ENCODE measurements around the gene ELOB.

Gene ELOB

DNA sequence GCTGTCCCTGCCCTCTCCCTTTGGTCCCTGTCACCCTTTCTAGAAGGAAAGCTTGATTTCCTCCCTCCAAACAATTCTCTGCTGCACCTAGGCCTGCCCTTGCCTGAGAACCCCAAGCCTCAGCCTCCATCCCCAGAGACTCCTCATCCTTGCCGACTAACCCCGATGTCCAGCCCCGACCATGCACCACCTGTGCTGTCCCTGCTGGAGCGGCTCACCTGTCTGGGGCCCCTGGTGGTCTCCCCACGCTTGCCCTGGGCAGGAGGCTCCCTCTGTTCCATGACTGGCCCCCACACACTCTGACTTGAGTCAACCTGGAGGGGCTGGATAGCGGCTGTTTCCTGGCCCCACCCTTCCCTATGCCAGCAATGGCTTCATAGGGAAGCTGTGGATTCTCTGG is 36.6 kb downstream of the ELOB start:
- no peak for TF ChIP-seq POLR2AphosphoS5 (IDR thresholded peaks at IDR 0.05; ENCODE audit: low read depth, low read length)
- no peak for TF ChIP-seq FOXP2 (optimal IDR thresholded peaks at IDR 0.05; ENCODE audit: borderline replicate concordance, extremely low read depth, extremely low read length, insufficient read depth)
- TF ChIP-seq, protein P1, sequence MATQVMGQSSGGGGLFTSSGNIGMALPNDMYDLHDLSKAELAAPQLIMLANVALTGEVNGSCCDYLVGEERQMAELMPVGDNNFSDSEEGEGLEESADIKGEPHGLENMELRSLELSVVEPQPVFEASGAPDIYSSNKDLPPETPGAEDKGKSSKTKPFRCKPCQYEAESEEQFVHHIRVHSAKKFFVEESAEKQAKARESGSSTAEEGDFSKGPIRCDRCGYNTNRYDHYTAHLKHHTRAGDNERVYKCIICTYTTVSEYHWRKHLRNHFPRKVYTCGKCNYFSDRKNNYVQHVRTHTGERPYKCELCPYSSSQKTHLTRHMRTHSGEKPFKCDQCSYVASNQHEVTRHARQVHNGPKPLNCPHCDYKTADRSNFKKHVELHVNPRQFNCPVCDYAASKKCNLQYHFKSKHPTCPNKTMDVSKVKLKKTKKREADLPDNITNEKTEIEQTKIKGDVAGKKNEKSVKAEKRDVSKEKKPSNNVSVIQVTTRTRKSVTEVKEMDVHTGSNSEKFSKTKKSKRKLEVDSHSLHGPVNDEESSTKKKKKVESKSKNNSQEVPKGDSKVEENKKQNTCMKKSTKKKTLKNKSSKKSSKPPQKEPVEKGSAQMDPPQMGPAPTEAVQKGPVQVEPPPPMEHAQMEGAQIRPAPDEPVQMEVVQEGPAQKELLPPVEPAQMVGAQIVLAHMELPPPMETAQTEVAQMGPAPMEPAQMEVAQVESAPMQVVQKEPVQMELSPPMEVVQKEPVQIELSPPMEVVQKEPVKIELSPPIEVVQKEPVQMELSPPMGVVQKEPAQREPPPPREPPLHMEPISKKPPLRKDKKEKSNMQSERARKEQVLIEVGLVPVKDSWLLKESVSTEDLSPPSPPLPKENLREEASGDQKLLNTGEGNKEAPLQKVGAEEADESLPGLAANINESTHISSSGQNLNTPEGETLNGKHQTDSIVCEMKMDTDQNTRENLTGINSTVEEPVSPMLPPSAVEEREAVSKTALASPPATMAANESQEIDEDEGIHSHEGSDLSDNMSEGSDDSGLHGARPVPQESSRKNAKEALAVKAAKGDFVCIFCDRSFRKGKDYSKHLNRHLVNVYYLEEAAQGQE (IDR thresholded peaks at IDR 0.05; ENCODE audit: insufficient read depth in 1 of 2, low read depth in 2 of 2, low read length in 2 of 2) = no peak
- no peak for TF ChIP-seq TAF1 (IDR thresholded peaks at IDR 0.05; ENCODE audit: borderline replicate concordance, insufficient read depth, low read length)
- TF ChIP-seq SIN3A (IDR thresholded peaks at IDR 0.05; ENCODE audit: borderline replicate concordance, insufficient read depth, low read length) = no peak

DNA sequence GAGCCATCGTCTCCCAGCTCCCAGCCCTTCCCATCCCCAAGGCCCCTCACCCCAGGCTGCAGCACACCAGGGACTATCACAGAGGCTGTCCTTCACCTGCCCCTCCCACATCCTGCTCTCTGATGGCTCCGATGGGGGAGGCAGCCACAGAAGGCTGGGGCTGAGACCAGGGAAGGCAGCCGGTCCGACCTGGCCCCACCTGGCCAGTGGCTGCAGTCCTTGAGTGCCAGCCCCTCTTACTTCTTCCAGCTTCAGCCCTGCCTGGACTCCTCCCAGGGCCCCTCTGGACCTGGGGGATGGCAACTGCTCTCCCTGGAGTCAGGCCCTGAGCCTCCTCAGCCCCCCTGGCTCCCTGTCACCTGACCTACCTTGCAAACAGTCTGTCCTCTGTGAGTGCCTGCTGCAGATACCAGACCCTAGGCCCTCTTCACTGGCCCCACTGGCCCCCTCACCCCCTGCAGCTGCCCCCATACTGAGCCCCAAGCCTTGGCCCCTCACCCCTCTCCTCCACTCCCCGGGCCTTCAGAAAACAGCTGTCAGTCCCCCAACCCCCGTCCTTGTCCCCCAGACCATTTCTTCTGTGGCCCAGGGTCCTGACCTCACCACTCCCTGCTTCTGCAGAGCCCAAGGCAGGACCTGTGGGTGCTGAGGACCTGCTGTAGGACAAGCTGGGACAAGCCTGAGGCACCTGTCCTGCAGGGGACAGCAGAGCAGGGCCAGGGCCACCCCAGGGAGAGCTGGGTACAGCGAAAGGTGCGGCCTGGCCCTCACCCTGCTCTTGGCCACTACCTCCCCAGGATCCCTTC is 37.3 kb downstream of the ELOB start:
- TF ChIP-seq FOXP2 (optimal IDR thresholded peaks at IDR 0.05; ENCODE audit: borderline replicate concordance, extremely low read depth, extremely low read length, insufficient read depth) (no peak), POLR2AphosphoS5 (IDR thresholded peaks at IDR 0.05; ENCODE audit: low read depth, low read length) (no peak)

DNA sequence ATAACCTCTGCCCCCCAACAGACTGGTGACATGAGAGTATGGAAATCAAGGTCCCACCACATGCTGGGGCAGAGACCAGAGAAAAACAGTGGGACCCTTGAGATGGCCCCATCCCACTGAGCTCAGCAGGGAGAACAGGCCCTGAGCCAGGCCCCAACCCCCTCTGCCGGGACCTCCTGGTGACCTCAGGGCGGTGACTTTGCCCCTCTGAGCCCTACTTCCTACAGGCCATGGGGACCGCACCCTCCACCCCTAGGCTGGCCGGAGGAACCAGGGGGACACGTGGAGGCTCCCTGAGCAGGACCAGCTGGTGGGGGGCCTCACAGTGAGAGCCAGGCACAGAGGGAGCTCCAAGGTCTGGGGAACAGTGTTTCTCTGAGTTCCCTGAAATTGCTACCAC is 38.5 kb downstream of the ELOB start:
- no peak for TF ChIP-seq FOXP2 (optimal IDR thresholded peaks at IDR 0.05; ENCODE audit: borderline replicate concordance, extremely low read depth, extremely low read length, insufficient read depth)
- no peak for TF ChIP-seq POLR2AphosphoS5 (IDR thresholded peaks at IDR 0.05; ENCODE audit: low read depth, low read length)
- TF ChIP-seq SIN3A (IDR thresholded peaks at IDR 0.05; ENCODE audit: borderline replicate concordance, insufficient read depth, low read length) = no peak

DNA sequence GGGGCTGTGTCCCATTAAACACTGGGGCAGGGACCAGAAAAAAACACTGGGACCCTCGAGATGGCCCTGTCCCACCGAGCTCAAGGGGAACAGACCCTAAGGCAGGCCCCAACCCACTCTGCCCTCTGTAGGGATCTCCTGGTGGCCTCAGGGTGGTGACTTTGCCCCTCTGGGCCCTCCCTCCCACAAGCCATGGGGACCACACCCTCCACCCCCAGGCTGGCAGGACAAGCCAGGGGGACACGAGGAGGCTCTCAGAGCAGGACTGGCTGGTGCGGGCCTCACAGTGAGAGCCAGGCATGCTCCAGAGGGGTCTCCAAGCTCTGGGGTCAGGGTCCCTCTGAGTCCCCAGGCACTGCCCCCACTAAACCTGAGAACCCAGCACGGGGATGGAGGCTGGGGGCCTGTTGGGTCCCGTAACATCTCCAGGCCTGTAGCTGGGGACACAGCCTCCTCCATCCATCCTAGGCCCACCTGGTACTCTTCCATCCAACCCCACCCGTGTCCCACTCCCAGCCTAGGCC is 39.1 kb downstream of the ELOB start:
- TF ChIP-seq POLR2AphosphoS5 (IDR thresholded peaks at IDR 0.05; ENCODE audit: low read depth, low read length) (no peak), FOXP2 (optimal IDR thresholded peaks at IDR 0.05; ENCODE audit: borderline replicate concordance, extremely low read depth, extremely low read length, insufficient read depth) (no peak), SIN3A (IDR thresholded peaks at IDR 0.05; ENCODE audit: borderline replicate concordance, insufficient read depth, low read length) (no peak)

DNA sequence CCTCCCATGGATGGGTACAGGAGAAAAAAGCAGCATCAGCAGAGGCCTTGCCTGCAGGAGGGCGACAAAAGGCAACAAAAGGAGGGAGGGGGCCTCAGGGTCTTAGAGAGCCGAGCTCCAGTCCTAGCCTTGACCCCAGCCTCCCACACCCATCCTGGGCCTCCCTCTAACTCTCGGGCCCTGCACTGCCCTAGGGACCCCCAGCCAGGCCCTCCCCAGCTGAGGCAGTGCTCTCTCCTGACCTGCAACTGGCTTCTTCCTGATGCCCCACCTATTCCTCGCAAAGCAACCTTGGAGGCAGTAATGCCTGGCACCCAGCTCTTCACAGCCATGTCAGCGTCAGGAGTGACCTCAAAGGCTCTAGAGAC is 39.9 kb downstream of the ELOB start:
- TF ChIP-seq TAF1 (IDR thresholded peaks at IDR 0.05; ENCODE audit: borderline replicate concordance, insufficient read depth, low read length) = no peak

DNA sequence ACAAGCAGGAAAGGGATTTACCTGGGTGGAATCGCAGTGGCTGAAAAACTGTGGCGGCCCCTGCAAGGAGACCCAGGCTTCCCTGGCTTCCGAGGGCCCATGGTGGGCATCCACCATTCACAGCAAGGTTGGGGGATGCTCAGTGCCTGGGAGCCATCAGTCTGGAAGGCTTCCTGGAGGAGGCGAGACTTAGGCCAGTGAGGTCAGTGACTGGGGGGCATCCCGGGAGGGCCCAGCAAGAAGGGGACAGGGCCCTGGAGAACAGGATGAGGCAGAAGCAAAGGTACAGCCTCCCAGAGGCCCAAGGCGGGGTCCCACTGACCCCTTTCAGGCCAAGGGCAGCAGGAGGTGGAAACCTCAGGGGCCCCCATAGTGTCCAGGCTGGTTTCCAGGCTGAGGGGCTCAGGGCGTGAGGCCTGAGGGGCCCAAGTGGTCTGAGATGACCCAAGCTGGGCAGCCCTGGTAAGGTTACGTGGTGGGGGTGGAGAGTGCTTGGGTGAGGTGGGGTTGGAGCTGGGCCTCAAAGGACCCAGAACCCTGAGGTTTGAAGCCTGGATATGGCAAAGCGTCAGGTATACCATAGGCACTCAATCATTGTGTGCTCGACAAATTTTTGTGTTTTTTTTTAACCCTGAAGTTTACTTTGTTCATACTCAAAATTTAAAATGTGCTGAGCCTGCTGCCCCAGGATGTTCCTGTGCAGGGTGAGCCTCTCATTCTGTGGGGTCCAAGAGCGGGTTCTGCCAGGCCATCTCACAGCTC is 40.4 kb downstream of the ELOB start:
- TF ChIP-seq SIN3A (IDR thresholded peaks at IDR 0.05; ENCODE audit: borderline replicate concordance, insufficient read depth, low read length) (no peak), POLR2AphosphoS5 (IDR thresholded peaks at IDR 0.05; ENCODE audit: low read depth, low read length) (no peak), TAF1 (IDR thresholded peaks at IDR 0.05; ENCODE audit: borderline replicate concordance, insufficient read depth, low read length) (no peak), FOXP2 (optimal IDR thresholded peaks at IDR 0.05; ENCODE audit: borderline replicate concordance, extremely low read depth, extremely low read length, insufficient read depth) (no peak)
- TF ChIP-seq, protein P1 (IDR thresholded peaks at IDR 0.05; ENCODE audit: insufficient read depth in 1 of 2, low read depth in 2 of 2, low read length in 2 of 2) = no peak

DNA sequence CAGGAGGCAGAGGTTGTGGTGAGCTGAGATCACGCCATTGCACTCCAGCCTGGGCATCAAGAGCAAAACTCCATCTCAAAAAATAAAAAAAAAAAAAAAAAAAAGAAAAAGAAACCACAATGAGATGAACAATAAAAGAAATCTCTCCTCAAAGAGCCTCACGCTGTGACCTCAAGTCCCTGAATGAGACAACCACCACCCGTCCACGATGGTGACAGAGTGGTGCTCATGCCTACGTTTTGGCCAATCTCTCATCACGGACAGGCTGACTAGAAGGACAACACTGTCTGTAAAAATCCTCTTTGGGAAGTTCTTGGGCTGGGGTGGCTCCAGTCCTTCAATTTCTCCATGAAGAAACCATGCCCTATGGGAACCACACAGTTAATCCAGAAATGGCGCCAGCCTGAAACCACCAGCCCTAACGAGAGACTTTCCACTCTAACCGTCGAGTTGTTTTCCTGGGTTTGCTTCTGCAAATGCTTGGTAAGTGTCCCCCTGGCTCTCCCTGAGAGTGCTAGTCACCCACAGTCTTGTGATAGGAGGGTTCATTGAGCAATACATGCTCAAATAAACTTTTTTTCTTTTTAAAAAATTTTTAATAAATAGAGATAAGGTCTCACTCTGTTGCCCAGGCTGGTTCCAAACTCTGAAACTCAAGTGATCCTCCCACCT is 42.1 kb downstream of the ELOB start:
- TF ChIP-seq SIN3A (IDR thresholded peaks at IDR 0.05; ENCODE audit: borderline replicate concordance, insufficient read depth, low read length) (no peak), POLR2AphosphoS5 (IDR thresholded peaks at IDR 0.05; ENCODE audit: low read depth, low read length) (no peak), TAF1 (IDR thresholded peaks at IDR 0.05; ENCODE audit: borderline replicate concordance, insufficient read depth, low read length) (no peak), FOXP2 (optimal IDR thresholded peaks at IDR 0.05; ENCODE audit: borderline replicate concordance, extremely low read depth, extremely low read length, insufficient read depth) (no peak)
- TF ChIP-seq, protein P1 (IDR thresholded peaks at IDR 0.05; ENCODE audit: insufficient read depth in 1 of 2, low read depth in 2 of 2, low read length in 2 of 2) = no peak
